WI38 (cell line): ENCODE results near the gene KRTAP10-12.
"Not testable (repeated sequence)": the region's sequence is repeated elsewhere in the genome, so short reads cannot be mapped to it uniquely, and the experiment has no call there.

Experiments used
- H3K4me3 ChIP-seq: 2 replicates; pipeline ENCODE4 v1.5.1; 2011; ENCODE audit warnings: low read depth, mild to moderate bottlenecking, control low read depth, low read length
- TF ChIP-seq, protein P1 (sequence below): IDR thresholded peaks from 2 replicates; pipeline ENCODE4 v1.5.1; 2012; ENCODE audit warnings: low read depth, mild to moderate bottlenecking, control low read depth, low read length

The KRTAP10-12 gene

DNA sequence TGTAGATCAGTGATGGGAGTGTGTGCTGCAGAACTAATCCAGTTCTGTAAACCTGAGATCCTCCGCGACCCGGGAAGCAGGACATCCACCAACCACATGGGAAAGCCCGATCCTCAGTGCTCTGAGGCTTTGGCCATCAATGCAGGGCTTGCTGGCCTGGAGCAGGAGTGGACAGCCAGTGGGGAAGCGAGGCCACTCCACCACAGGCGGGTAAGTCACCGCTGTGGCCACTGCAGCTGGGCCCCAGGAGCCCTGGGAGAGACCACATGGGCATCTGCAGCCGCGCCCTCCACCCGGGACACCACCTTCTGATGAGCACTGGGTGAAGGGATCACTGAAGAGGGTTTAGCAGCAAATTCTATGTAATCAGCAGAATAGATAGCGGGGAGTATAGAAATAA, 15.8 kb upstream of the KRTAP10-12 start:
- no peak overlapping the region for H3K4me3 ChIP-seq
- TF ChIP-seq, protein P1, sequence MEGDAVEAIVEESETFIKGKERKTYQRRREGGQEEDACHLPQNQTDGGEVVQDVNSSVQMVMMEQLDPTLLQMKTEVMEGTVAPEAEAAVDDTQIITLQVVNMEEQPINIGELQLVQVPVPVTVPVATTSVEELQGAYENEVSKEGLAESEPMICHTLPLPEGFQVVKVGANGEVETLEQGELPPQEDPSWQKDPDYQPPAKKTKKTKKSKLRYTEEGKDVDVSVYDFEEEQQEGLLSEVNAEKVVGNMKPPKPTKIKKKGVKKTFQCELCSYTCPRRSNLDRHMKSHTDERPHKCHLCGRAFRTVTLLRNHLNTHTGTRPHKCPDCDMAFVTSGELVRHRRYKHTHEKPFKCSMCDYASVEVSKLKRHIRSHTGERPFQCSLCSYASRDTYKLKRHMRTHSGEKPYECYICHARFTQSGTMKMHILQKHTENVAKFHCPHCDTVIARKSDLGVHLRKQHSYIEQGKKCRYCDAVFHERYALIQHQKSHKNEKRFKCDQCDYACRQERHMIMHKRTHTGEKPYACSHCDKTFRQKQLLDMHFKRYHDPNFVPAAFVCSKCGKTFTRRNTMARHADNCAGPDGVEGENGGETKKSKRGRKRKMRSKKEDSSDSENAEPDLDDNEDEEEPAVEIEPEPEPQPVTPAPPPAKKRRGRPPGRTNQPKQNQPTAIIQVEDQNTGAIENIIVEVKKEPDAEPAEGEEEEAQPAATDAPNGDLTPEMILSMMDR, result no peak

DNA sequence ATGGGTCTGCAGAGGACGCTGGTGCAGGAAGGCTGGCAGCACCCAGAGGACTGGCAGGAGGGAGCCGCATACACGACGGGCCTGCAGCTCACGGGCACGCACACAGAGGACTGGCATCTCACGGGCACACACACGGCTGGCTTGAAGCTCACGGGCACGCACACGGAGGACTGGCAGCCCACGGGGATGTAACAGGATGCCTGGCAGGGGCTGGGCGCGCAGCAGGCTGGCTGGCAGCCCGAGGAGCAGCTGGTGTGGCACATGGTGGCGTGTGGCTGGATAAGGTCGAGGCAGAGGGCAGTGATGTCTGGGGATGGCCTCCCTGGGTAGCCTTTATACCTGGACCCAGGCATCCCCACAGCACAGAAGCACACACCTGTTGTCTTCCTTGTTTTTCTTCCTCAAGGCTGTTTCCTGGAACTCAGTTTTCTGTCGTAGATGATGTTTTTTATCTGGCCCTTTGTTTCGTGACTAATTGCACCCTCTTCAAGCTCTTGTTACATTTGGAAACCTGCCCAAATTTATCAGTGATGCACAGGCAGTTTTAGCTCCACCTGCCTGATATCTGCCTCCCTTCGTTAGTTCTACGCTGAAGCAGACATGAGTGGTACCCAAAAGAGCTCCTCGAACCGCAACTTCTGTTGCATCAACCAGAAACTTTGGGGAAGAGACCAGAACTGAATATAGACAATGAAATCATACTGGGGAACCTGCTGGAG, 15.0 kb upstream of the KRTAP10-12 start, which contains the start of gene KRTAP12-1:
TSS of gene KRTAP12-1 (minus strand) at position 303 of the 719 bp plus-strand sequence. CDS start at position 263, 40 bp downstream.
- H3K4me3 ChIP-seq, result no peak within 1 kb of the TSS
- TF ChIP-seq, protein P1, result no peak

- TF ChIP-seq, protein P1, result no peak
- no peak overlapping the region for H3K4me3 ChIP-seq
Observed at GRCh38 chr21:44682580-44683151, 14.3 kb upstream of the KRTAP10-12 start.

DNA sequence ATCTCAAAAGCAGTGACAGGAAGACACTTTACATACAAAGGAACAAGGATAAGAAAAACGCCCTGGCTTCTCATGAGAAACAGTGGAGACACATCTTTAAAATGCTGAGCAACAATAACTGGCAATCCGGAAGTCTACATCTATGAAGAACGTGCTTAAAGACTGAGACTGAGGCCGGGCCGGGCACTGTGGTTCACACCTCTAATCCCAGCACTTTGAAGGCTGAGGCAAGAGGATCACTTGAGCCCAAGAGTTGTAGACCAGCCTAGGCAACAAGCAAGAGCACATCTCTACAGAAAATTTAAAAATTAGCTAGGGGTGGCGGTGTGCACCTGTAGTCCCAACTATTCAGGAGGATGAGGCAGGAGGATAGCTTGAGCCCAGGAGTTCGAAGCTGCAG, 12.9 kb upstream of the KRTAP10-12 start:
- H3K4me3 ChIP-seq, result no peak overlapping the region
- TF ChIP-seq, protein P1, result no peak

DNA sequence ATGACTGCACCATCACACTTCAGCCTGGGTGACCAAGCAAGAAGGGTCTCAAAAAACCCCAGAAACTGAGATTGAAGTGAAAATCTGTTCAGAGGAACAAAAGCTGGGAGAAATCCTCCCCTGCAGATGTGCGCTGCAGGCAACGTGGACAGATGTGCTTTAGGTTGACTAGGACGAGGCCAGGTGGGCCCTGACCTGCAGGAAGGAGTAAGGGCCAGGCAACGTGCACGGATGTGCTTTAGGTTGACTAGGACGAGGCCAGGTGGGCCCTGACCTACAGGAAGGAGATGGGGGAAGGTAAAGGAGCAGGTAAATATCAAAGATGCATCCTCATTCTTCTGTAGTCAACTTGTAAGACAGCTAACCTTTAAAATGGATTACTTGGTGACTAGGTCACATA, 12.5 kb upstream of the KRTAP10-12 start:
- H3K4me3 ChIP-seq, result no peak overlapping the region
- TF ChIP-seq, protein P1, result no peak

DNA sequence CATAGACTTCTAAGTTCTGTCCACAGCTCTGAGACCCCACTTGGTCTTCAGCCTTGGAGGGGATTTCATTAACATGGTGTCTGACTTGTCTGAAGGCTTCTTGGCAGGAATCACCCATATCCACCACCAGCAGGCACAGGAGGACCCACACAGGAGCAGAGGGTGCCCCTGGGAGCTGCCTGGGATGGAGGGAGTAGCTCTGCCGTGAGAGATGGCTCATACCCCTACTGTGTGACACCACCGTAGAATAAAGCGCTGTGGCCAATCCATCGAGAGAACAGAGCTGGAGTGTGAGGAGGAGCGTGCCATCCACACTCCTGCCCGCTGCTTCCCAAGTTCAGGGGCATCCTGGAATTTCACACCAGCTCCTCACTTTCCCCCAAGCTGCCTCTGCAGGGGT, 11.9 kb upstream of the KRTAP10-12 start:
- not testable (repeated sequence) for H3K4me3 ChIP-seq

GRCh38 chr21:44686000-44686781, 10.8 kb upstream of the KRTAP10-12 start:
- TF ChIP-seq, protein P1, result no peak
- H3K4me3 ChIP-seq, result no peak overlapping the region
